MM.1S (cell line): Measurements from ENCODE around the gene RSRC2.

Source experiments
- EZH2 ChIP-seq: fragments of 300-600 bp; sonication (generic); optimal IDR thresholded peaks from 2 replicates; pipeline ENCODE3; 2017; ENCODE audit warnings: low read depth, mild to moderate bottlenecking, antibody characterized with exemption, low read length, mixed read lengths
- EZH2phosphoT487 ChIP-seq: fragments of 300-600 bp; sonication (generic); IDR thresholded peaks from 2 replicates; pipeline ENCODE4 v1.6.1; 2018; ENCODE audit warnings: antibody characterized with exemption, low read length
- TF ChIP-seq, protein P1 (sequence below): fragments of 300-600 bp; sonication (generic); IDR thresholded peaks from 2 replicates; pipeline ENCODE4 v1.5.1; 2016; ENCODE audit warnings: antibody characterized with exemption, low read length, mixed read lengths

DNA sequence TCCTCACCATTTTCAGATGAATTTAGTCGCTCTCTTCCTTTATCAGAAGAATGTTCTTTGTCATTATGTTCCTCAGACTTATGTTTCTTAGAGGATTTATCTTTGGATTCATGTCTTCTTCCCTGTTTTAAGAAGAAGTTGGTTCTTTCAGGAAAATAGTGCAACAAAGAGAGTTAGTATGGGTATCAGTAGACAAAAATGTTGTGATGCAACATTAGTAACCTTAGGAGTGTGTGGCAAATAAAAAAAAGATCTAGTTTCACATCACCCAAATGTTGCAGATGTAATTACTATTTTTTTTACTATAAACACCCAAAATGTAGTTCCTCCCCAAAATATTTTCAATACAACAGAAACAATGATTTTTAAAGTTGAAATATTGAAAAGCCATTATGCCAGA lies 7.8 kb downstream of the RSRC2 start:
- TF ChIP-seq, protein P1, sequence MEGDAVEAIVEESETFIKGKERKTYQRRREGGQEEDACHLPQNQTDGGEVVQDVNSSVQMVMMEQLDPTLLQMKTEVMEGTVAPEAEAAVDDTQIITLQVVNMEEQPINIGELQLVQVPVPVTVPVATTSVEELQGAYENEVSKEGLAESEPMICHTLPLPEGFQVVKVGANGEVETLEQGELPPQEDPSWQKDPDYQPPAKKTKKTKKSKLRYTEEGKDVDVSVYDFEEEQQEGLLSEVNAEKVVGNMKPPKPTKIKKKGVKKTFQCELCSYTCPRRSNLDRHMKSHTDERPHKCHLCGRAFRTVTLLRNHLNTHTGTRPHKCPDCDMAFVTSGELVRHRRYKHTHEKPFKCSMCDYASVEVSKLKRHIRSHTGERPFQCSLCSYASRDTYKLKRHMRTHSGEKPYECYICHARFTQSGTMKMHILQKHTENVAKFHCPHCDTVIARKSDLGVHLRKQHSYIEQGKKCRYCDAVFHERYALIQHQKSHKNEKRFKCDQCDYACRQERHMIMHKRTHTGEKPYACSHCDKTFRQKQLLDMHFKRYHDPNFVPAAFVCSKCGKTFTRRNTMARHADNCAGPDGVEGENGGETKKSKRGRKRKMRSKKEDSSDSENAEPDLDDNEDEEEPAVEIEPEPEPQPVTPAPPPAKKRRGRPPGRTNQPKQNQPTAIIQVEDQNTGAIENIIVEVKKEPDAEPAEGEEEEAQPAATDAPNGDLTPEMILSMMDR: no peak
- no peak for TF ChIP-seq EZH2
- TF ChIP-seq EZH2phosphoT487: no peak
